A549 treated with ZK216348 at 1 μM for 4 hours (cell line): ENCODE results near the gene BAMBI. TPM values are rescaled to one million over a fixed set of nuclear protein-coding genes. Genes with fewer than 3 reads are reported as not detected.

Experiments
- total RNA-seq: library from RNA; stranded (reverse); fragments of 200-300 nt; extraction: Qiagen RNA extraction; gene quantifications from 5 replicates; pipeline ENCODE4 v1.2.3, GENCODE V29; 2022; ENCODE audit warnings: low read depth

BAMBI gene, protein sequence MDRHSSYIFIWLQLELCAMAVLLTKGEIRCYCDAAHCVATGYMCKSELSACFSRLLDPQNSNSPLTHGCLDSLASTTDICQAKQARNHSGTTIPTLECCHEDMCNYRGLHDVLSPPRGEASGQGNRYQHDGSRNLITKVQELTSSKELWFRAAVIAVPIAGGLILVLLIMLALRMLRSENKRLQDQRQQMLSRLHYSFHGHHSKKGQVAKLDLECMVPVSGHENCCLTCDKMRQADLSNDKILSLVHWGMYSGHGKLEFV
- 9.5 to 14.8 TPM (median 12.9 TPM) in 5 replicates for total RNA-seq

DNA sequence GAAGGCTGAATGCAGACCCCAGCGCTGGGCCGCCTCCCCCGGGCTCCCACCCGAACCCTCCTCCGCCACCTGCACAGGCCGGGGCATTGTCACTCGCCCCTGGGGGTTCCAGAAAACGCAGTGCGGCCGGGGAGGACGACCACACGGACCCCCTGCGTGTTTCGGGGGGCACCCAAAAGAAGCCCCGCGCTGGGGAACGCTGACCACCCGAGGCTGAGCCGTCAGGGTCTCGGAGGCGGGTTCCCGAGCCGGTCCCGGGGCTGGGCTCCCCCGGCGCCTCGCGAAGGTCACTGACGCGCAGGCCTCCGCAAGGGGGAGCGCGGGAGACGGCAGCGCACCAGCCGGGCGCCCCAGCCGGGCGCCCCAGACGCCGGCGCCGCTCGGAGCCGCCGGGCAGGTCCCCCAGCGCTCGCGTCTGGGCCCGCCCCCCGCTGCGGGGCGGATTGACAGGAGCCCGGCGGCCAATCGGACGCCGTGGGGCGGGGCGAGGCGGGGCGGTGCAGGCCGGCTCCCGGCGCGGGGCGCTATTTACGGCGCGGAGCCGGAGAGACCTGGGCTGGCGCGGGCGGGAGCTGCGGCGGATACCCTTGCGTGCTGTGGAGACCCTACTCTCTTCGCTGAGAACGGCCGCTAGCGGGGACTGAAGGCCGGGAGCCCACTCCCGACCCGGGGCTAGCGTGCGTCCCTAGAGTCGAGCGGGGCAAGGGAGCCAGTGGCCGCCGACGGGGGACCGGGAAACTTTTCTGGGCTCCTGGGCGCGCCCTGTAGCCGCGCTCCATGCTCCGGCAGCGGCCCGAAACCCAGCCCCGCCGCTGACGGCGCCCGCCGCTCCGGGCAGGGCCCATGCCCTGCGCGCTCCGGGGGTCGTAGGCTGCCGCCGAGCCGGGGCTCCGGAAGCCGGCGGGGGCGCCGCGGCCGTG is at the start of gene BAMBI:
Gene BAMBI, plus strand, starts transcription at position 554 of the 920 bp plus-strand sequence. CDS start 377 bp downstream, outside the sequence.

Other genes with a start within 250 kb of the BAMBI start
- gene WAC, start 144.4 kb upstream of the BAMBI start, total RNA-seq = 55.9 to 89.7 TPM (median 78.5 TPM) in 5 replicates